Breast epithelium (tissue), 4 donors: Measurements from ENCODE around the gene NR3C1. TPM values are rescaled to one million over a fixed set of nuclear protein-coding genes. Genes with fewer than 3 reads are reported as not detected.

Experiments
- DNase-seq, 2 donors: peaks; one replicate each; pipeline ENCODE4 v3.0.0-alpha.2; 2019; ENCODE audit warnings: low spot score in 2 of 2
- H3K27ac ChIP-seq, 2 donors: fragments of 200-600 bp; sonication (generic) in 1 of 2; one replicate each; pipeline ENCODE4 v1.5.1; 2016 to 2019; ENCODE audit warnings: mild to moderate bottlenecking in 1 of 2
- H3K27me3 ChIP-seq, 2 donors: fragments of 200-600 bp; sonication (generic) in 1 of 2; one replicate each; pipeline versions ENCODE4 v1.5.1 to v1.6.0; 2017 to 2019; ENCODE audit warnings: control low read depth in 1 of 2, mild to moderate bottlenecking in 1 of 2
- H3K36me3 ChIP-seq: fragments of 200-600 bp; one replicate; pipeline ENCODE4 v1.5.1; 2019
- H3K4me1 ChIP-seq, 2 donors: fragments of 200-600 bp; sonication (generic); one replicate each; pipeline ENCODE4 v1.5.1; 2016 to 2019; ENCODE audit warnings: control low read depth in 1 of 2
- H3K4me3 ChIP-seq, 3 donors: fragments of 200-600 bp; sonication (generic); 1 replicate in 2 of 3; 2 replicates in 1 of 3; pipeline ENCODE4 v1.5.1; 2016 to 2019; ENCODE audit warnings: mild to moderate bottlenecking in 3 of 3, moderate library complexity in 2 of 3
- H3K9me3 ChIP-seq, 2 donors: fragments of 200-600 bp; sonication (generic) in 1 of 2; one replicate each; pipeline ENCODE4 v1.5.1; 2016 to 2019; ENCODE audit warnings: control low read depth in 1 of 2
- CTCF ChIP-seq, 3 donors: fragments of 450-650 bp; IDR thresholded peaks; one replicate each; pipeline ENCODE4 v1.5.1; 2016 to 2017; ENCODE audit warnings: antibody characterized with exemption in 3 of 3, mild to moderate bottlenecking in 3 of 3, moderate library complexity in 3 of 3
- POLR2A ChIP-seq: fragments of 450-650 bp; IDR thresholded peaks from one replicate; pipeline ENCODE4 v1.6.1; 2016; ENCODE audit warnings: antibody characterized with exemption, mild to moderate bottlenecking, moderate library complexity
- POLR2AphosphoS5 ChIP-seq, 3 donors: sonication (generic); formaldehyde crosslinking; IDR thresholded peaks; one replicate each; pipeline ENCODE4 v1.6.1; 2017; ENCODE audit warnings: antibody characterized with exemption in 3 of 3
- intact Hi-C: fragments of 100-400 bp; cut with DNase I; formaldehyde crosslinking; loops from one replicate; pipeline ENCODE4 v1.15.1; 2023; ENCODE audit warnings: low total_unique reads
- total RNA-seq, 3 donors: library from RNA; depleted of rRNA; stranded (reverse); fragments of >200 nt; gene quantifications; one replicate each; pipeline ENCODE4 v1.1.0, GENCODE V29; 2016

The NR3C1 gene
- total RNA-seq, 3 donors from 2014 or later, result 51.1 to 122 (median 69.7) TPM

DNA sequence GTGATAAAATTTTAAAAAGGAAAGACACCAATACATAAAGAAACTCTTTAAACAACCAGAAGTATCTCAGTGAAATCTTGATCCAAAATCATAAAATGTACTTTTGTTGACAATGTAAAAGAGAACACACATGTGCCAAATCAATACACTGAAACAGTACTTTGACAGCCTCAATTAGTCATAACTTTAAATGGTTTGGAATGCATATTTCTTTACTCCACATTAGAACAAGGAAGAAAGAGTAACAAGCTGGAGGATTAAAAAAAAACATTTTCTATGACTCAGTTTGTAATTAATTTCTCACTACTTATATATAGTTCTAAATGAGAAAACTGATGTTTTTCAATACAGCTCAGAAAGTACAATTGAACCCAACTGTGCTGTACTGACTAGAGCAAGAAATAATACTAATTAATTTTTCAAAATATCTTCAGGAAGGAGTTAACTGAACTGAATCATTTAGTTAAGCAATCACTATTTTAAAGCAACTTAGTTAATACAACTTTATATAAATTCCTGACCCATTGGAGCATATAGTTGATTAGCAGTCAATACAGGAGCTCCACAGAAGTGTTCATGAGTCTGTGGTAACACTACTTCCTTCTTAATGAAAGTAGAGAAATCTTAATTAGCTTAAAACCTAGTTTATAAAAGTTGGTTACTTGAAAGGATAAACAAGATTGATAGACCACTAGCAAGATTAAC is 101.0 kb downstream of the NR3C1 start:
- no peaks in the 10 kb centered on the region for H3K36me3 ChIP-seq
- H3K9me3 ChIP-seq, result no peaks in the 10 kb centered on the region
- H3K27ac ChIP-seq, result no peak overlapping the region
- H3K4me1 ChIP-seq, result no peaks in the 10 kb centered on the region
- no peak overlapping the region for H3K4me3 ChIP-seq
- no peak for TF ChIP-seq CTCF (IDR thresholded peaks at IDR 0.05)
- TF ChIP-seq POLR2AphosphoS5 (IDR thresholded peaks at IDR 0.05), result no peak
- TF ChIP-seq POLR2A, result no peak
- H3K27me3 ChIP-seq, result no peaks in the 10 kb centered on the region
- DNase-seq, result no peak
- intact Hi-C loops, result no loop called here

DNA sequence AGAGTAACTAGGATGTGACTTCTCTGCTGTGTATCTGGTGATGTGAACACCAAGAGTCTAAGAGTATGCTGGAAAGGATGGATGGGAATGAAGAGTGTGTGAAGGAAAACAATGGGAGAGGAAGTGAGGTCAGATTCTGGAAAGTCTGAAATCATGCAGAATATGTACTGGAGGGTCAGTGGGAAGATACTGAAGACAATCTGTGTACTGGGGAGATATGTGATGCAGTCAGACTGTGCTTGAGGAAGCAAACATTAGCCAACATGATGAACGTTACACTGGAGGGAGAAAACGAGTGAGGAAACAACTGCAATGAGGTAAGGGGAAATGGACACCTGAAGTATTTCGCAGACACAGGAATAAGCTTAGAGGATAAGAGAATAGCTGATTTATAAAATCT is 105.7 kb downstream of the NR3C1 start:
- Histone ChIP-seq H3K9me3 (no peaks in the 10 kb centered on the region), H3K4me3 (no peak overlapping the region), H3K27ac (no peak overlapping the region), H3K36me3 (no peaks in the 10 kb centered on the region), H3K27me3 (no peaks in the 10 kb centered on the region), H3K4me1 (no peaks in the 10 kb centered on the region)
- TF ChIP-seq POLR2A, result no peak
- no peak for TF ChIP-seq POLR2AphosphoS5 (IDR thresholded peaks at IDR 0.05)
- no peak for TF ChIP-seq CTCF (IDR thresholded peaks at IDR 0.05)
- DNase-seq, result no peak
- intact Hi-C loops, result no loop called here

DNA sequence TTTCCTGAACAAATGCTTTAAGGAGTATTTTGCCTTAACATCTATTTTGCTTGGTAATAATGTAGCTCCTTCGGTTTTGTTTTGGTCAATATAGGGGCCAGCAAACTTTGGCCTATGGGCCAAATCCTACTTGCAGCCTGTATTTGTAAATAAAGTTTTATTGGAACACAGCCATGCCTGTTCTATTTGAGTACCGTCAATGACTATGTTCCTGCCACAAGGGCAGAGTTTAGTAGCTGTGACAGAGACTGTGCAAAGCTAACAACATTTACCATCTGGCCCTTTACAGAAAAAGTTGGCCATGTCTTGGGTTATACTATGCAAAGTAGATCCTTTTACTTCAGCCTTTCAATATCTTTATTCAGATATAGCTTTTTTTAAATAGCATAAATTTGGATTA is 113.4 kb downstream of the NR3C1 start:
- Histone ChIP-seq H3K4me3 (no peak overlapping the region), H3K9me3 (no peaks in the 10 kb centered on the region), H3K4me1 (no peaks in the 10 kb centered on the region), H3K27me3 (no peaks in the 10 kb centered on the region), H3K27ac (no peak overlapping the region), H3K36me3 (no peaks in the 10 kb centered on the region)
- no peak for DNase-seq
- intact Hi-C loops, result no loop called here
- TF ChIP-seq CTCF (IDR thresholded peaks at IDR 0.05) (no peak), POLR2AphosphoS5 (IDR thresholded peaks at IDR 0.05) (no peak), POLR2A (no peak)

DNA sequence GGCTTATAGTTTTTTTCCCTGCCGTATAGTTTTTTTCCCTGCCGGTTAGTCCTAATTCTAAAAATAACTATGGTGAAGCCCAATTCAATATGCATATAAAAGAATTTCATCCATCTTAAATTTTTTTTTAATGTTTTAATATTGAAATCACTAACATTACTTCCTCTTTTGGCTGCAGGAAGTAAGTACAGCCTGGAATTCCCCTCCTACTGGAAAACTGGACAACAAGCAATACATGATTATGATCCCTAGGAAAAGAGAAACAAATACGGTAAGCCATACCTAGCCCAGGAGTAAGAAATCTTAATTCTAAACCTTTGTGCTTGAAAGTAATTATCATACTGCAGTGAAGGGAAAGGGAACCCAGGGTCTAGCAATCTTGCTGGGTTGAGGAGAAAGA is 119.0 kb downstream of the NR3C1 start:
- Histone ChIP-seq H3K9me3 (no peaks in the 10 kb centered on the region), H3K4me3 (no peak overlapping the region), H3K4me1 (no peaks in the 10 kb centered on the region), H3K36me3 (no peaks in the 10 kb centered on the region), H3K27me3 (no peaks in the 10 kb centered on the region), H3K27ac (no peak overlapping the region)
- intact Hi-C loops, result no loop called here
- TF ChIP-seq CTCF (IDR thresholded peaks at IDR 0.05), result no peak
- no peak for TF ChIP-seq POLR2AphosphoS5 (IDR thresholded peaks at IDR 0.05)
- TF ChIP-seq POLR2A, result no peak
- DNase-seq, result no peak

- Histone ChIP-seq H3K36me3 (no peaks in the 10 kb centered on the region), H3K4me3 (no peak overlapping the region), H3K27me3 (no peaks in the 10 kb centered on the region), H3K27ac (no peak overlapping the region), H3K9me3 (no peaks in the 10 kb centered on the region), H3K4me1 (no peaks in the 10 kb centered on the region)
- intact Hi-C loops, result no loop called here
- no peak for DNase-seq
- TF ChIP-seq POLR2A, result no peak
- TF ChIP-seq CTCF (IDR thresholded peaks at IDR 0.05), result no peak
- no peak for TF ChIP-seq POLR2AphosphoS5 (IDR thresholded peaks at IDR 0.05)
Observed at GRCh38 chr5:143284002-143284401, 119.5 kb downstream of the NR3C1 start.
